Urinary bladder (tissue), 4 donors: ENCODE measurements around the gene TMEM82. TPM values are rescaled to one million over a fixed set of nuclear protein-coding genes. Genes with fewer than 3 reads are reported as not detected.
A peak's percentile ranks its signal among the peaks of the same experiment; 100 is the strongest.

Experiments
- DNase-seq: peaks from one replicate; pipeline ENCODE4 v3.0.0-alpha.2; 2015; ENCODE audit errors: extremely low spot score
- H3K27ac ChIP-seq: one replicate; pipeline ENCODE4 v1.5.1; 2013; ENCODE audit warnings: low read depth, mild to moderate bottlenecking, moderate library complexity
- H3K36me3 ChIP-seq: one replicate; pipeline ENCODE4 v1.6.1; 2013; ENCODE audit warnings: mild to moderate bottlenecking, moderate library complexity; ENCODE audit not compliant: insufficient read depth
- H3K4me1 ChIP-seq: one replicate; pipeline ENCODE4 v1.6.1; 2013; ENCODE audit warnings: mild to moderate bottlenecking, moderate library complexity; ENCODE audit not compliant: insufficient read depth
- H3K4me3 ChIP-seq: one replicate; pipeline ENCODE4 v1.5.1; 2013; ENCODE audit warnings: low read depth, low read length
- WGBS: extraction: QIAGEN DNeasy Blood & Tissue Kit; methylation state at CpG from one replicate; pipeline ENCODE4 v1.1.7; 2013; 5-methylcytosine and 5-hydroxymethylcytosine counted together
- polyA plus RNA-seq: library from polyadenylated mRNA; stranded (reverse); fragments of 200-250 nt; gene quantifications from one replicate; pipeline ENCODE4 v1.2.3, GENCODE V29; 2013
- total RNA-seq: library from RNA; depleted of rRNA; stranded (reverse); fragments of >200 nt; gene quantifications from one replicate; pipeline ENCODE4 v1.2.3, GENCODE V29; 2014
- donor health status: healthy with polysubstance abuse.
- donor health status: healthy.

The TMEM82 gene
- total and polyA plus RNA-seq, 2 donors: not detected

- no peak for DNase-seq
- H3K36me3 ChIP-seq: no peaks in the 10 kb centered on the region
- peak overlapping the region; percentile 85 for H3K4me3 ChIP-seq
- H3K27ac ChIP-seq: peak overlapping the region; percentile 64
- WGBS: under 1% methylated on average over 58 of the region's 58 CpGs
- H3K4me1 ChIP-seq: no peaks in the 10 kb centered on the region
Observed at GRCh38 chr1:15758953-15759661, 16.8 kb downstream of the TMEM82 start.

- Histone ChIP-seq H3K4me1 (no peaks in the 10 kb centered on the region), H3K27ac (peak overlapping the region; percentile 78), H3K36me3 (no peaks in the 10 kb centered on the region), H3K4me3 (no peak overlapping the region)
- 13% methylated on average over 12 of the region's 12 CpGs for WGBS
- DNase-seq: peak; percentile 43
Observed at GRCh38 chr1:15760520-15761211, 18.4 kb downstream of the TMEM82 start.

DNA sequence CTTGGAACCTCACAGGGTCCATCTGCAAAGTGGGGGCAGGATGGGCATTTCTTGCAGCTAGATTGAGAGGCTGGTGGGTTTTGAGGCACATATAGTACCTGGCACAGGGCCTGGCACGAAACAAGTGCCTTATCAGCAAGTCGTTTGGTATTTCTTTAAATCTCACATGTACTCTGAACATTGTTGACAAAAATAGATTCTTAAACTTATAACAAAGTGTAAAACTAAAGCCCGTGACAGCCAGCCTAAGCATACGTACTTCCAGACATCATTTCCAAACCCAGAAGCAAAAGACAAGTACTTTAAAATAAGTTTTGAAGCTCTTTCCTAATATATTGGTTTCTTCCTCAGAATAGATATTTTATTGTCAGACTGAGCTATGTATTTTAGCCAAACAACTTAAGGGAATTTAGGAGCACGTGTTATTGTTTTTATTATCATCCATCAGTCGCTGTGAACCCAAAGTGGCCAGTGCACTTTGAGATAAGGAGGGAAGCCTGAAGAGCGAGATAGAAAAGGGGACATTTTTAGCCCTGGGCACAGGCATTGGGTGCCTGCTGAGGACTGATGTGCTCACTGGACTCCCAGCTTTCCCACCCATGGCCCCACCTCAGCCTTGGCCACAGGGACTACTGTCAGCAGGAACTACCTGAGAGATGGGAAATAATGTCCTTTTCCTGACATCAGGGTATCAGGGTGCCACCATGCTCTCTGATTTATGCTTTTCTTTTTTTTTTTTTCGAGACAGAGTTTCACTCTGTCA, 19.2 kb downstream of the TMEM82 start:
- WGBS: 34% methylated on average over 8 of the region's 8 CpGs
- Histone ChIP-seq H3K4me3 (no peak overlapping the region), H3K4me1 (no peaks in the 10 kb centered on the region), H3K27ac (peak overlapping the region; percentile 78), H3K36me3 (no peaks in the 10 kb centered on the region)
- DNase-seq: no peak

DNA sequence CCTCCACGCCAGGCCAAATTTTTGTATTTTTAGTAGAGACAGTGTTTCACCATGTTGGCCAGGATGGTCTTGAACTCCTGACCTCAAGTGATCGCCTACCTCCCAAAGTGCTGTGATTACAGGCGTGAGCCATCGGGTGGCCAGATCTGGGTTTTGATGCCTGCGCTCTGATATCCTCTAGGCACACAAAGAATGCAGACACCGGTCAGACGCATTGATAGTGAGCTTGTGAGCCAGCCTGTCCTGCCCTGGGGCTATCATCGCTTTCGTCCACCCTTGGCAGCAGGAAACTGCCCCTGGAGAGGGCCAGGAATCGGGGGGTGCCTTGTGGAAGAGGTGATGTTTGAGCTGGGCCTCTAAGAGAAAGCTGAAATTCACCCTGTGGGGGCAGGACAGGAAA, 20.2 kb downstream of the TMEM82 start:
- H3K4me3 ChIP-seq: no peak overlapping the region
- DNase-seq: no peak
- WGBS: 71% methylated on average over 10 of the region's 10 CpGs
- H3K36me3 ChIP-seq: no peaks in the 10 kb centered on the region
- H3K4me1 ChIP-seq: no peaks in the 10 kb centered on the region
- no peak overlapping the region for H3K27ac ChIP-seq

DNA sequence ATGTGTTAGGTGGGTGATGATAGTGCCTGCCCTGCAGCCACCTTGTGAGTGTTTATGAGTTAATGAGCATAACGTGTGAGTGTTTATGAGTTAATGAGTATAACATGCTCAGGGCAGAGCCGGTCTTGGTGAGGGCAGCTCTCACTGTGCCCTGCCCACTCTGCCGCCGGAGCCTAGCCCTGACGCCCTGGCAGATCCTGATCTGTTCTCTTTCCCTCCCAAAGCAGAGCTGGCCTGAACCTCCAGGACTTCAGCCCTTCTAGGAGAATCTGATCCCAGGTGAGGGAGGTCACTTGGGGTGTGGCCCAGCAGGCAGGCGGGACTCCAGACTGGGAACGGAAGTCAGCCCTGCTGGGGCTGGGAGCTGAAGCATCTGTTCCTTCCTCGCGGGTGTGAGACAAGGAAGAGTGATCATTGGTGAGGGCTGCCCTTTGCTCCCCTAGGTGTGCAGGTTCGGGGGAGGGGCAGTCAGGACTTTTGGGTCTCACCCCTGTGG, 22.0 kb downstream of the TMEM82 start:
- no peak for DNase-seq
- no peak overlapping the region for H3K4me3 ChIP-seq
- no peaks in the 10 kb centered on the region for H3K36me3 ChIP-seq
- WGBS: 54% methylated on average over 10 of the region's 10 CpGs
- H3K4me1 ChIP-seq: no peaks in the 10 kb centered on the region
- no peak overlapping the region for H3K27ac ChIP-seq

GRCh38 chr1:15764890-15765289, 22.6 kb downstream of the TMEM82 start:
- WGBS: 88% methylated on average over 15 of the region's 15 CpGs
- DNase-seq: no peak
- Histone ChIP-seq H3K4me3 (no peak overlapping the region), H3K27ac (no peak overlapping the region), H3K4me1 (no peaks in the 10 kb centered on the region), H3K36me3 (no peaks in the 10 kb centered on the region)

DNA sequence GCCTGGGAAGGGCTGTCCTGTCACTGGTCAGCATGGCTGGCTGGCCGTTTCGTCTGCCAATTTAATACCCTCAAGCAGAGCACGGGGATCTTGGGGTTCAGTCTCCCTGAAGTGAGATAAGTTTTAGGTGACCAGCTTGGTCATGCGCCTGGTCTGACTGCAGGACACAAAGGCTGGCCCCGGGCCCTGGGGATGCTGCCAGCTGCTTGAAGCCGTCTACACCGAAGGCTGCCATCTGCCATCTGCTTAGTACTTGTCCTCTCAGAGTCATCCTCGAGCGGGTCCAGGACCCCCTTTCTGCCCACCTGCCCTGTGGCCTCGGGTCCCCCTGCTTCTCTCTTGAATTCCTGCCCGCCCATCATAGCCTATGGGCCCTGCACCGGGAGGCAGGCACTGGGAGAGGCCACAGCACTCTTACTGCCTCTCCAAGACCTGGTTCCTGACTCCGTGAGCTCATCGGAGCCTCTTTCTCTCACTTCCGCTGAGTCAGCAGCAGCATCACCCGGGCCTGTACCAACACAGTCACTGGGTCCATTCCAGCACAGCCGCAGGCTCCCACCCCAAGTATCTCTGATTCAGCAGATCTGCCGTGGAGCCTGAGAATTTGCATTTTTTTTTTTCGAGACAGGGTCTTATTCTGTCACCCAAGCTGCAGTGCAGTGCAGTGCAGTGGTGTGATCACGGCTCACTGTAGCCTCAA, 23.3 kb downstream of the TMEM82 start:
- H3K36me3 ChIP-seq: peaks cover 3% of the 10 kb centered on the region
- no peak overlapping the region for H3K4me3 ChIP-seq
- DNase-seq: no peak
- H3K27ac ChIP-seq: no peak overlapping the region
- no peaks in the 10 kb centered on the region for H3K4me1 ChIP-seq
- WGBS: 79% methylated on average over 20 of the region's 20 CpGs

GRCh38 chr1:15767941-15768340, 25.6 kb downstream of the TMEM82 start:
- H3K4me1 ChIP-seq: no peaks in the 10 kb centered on the region
- H3K4me3 ChIP-seq: no peak overlapping the region
- 95% methylated on average over 5 of the region's 5 CpGs for WGBS
- peaks cover 3% of the 10 kb centered on the region for H3K36me3 ChIP-seq
- no peak overlapping the region for H3K27ac ChIP-seq
- no peak for DNase-seq

DNA sequence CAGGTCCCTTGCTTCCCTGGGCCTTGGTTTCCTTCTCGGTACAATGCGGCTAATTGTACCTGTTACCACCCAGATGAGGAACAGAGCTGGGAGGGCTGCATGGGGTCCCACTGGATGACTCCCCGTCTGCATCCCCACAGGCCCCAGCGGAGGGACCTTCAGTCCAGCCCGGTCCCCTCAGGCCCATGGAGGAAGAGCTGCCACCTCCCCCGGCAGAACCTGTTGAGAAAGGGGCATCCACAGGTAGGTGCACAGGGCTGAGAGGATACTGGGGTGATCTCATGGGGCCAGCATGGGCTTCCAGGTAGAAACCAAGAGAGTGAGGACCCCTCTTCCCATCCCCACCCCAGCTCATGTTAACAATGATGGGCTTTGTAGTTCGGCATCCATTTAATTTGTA, 26.1 kb downstream of the TMEM82 start:
- 95% methylated on average over 7 of the region's 7 CpGs for WGBS
- Histone ChIP-seq H3K36me3 (peaks cover 3% of the 10 kb centered on the region), H3K4me3 (no peak overlapping the region), H3K27ac (no peak overlapping the region), H3K4me1 (no peaks in the 10 kb centered on the region)
- DNase-seq: no peak

DNA sequence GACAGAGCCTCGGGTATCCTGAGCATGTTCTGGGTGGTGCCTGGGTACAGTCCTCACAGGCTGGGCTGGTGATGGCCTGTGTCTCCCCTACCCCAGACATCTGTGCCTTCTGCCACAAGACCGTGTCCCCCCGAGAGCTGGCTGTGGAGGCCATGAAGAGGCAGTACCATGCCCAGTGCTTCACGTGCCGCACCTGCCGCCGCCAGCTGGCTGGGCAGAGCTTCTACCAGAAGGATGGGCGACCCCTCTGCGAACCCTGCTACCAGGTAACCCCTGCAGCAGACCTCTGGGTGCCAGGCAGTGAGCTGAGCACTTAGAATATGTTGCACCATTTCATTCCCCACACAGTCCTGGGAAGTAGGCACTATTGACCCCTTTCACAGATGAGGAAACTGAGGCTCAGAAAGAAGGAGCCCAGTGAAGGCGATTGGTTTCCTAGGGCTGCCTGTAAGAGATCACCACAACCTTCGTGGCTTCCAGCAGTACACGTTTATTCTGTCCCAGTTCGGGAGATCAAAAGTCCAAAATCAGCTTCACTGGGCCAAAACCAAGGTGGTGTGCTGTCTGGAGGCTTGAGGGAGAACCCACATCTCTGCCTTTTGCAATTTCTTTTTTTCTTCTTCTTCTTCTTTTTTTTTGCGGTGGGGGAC, 28.1 kb downstream of the TMEM82 start:
- Histone ChIP-seq H3K4me3 (no peak overlapping the region), H3K27ac (no peak overlapping the region), H3K4me1 (no peaks in the 10 kb centered on the region), H3K36me3 (peaks cover 3% of the 10 kb centered on the region)
- WGBS: 94% methylated on average over 14 of the region's 14 CpGs
- no peak for DNase-seq

DNA sequence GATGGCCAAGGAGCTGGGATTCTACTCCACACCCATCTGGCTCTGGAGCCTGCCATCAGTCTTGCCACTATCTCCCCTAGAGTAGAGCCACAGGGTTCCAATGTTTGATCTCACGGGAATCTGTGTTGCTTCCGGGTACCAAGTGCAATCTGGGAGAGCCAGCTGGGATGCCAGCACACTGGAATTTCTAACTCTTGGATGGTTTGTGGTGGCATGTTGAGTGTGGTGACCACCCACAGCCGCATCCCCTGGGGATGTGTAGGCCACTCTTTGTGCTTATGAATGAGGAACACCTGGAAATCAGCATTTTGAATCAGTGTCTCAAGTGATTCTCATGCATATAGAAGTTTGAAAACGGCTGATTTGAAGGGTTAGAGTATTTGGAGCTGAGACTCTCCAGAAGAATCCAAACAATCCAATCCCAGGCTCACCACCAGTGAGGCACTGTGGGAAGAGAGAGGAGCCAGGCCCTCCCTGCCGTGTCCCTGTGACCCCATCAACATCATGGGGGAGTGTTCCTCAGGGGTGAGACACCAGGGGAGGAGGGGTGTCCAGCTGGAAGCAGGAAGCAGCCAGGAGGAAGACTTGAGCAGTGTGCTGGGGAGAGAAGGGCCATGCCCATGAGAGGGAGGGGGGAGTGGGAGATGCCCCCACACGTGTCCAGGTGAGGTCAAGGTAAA, 29.7 kb downstream of the TMEM82 start:
- Histone ChIP-seq H3K27ac (no peak overlapping the region), H3K4me1 (no peaks in the 10 kb centered on the region), H3K4me3 (no peak overlapping the region), H3K36me3 (peaks cover 6% of the 10 kb centered on the region)
- 77% methylated on average over 6 of the region's 6 CpGs for WGBS
- no peak for DNase-seq

DNA sequence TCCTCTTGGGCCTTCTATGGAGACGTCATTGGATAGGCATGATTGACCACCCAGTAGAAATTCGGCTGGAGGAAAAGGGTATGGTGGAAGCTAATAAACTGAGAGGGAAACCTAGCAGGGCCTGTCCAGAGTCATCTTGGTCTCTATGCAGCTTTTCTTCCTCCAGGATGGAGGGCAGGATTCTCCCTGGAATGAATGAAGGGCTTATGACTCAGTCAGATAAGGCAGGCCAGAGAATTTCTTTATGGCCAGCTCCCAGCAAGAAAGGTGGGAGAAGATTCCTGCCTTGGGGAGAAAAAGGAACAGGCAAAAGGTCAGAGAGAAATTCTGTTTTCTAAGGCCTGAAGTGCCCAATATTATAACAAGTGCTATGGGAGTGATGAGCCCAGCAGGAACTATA, 33.4 kb downstream of the TMEM82 start:
- DNase-seq: no peak
- WGBS: 67% methylated on average over 2 of the region's 2 CpGs
- no peak overlapping the region for H3K27ac ChIP-seq
- no peaks in the 10 kb centered on the region for H3K4me1 ChIP-seq
- H3K4me3 ChIP-seq: no peak overlapping the region
- peaks cover 3% of the 10 kb centered on the region for H3K36me3 ChIP-seq
